BE2C (cell line): ENCODE results near the gene NEUROD1.

Experiments
- DNase-seq: peaks from one replicate; pipeline ENCODE4 v3.0.0-alpha.2; 2020
- H3K27me3 ChIP-seq: fragments of 250-450 bp; sonication (Bioruptor Pico); 2 replicates; pipeline ENCODE4 v1.5.1; 2020; ENCODE audit warnings: mild to moderate bottlenecking
- H3K36me3 ChIP-seq: fragments of 250-450 bp; sonication (Bioruptor Pico); 2 replicates; pipeline ENCODE4 v1.5.1; 2020; ENCODE audit warnings: mild to moderate bottlenecking
- H3K4me1 ChIP-seq: fragments of 250-450 bp; sonication (Bioruptor Pico); 2 replicates; pipeline ENCODE4 v1.5.1; 2020
- H3K4me3 ChIP-seq: 2 replicates; pipeline ENCODE4 v1.5.1; 2011; ENCODE audit warnings: low read depth, low read length
- H3K9me3 ChIP-seq: fragments of 250-450 bp; sonication (Bioruptor Pico); 2 replicates; pipeline ENCODE4 v1.5.1; 2020
- CTCF ChIP-seq: IDR thresholded peaks from 2 replicates; pipeline ENCODE4 v1.5.1; 2012; ENCODE audit warnings: mild to moderate bottlenecking, low read depth, low read length

The NEUROD1 gene

GRCh38 chr2:181674461-181674860 is 5.9 kb downstream of the NEUROD1 start:
- no peak for TF ChIP-seq CTCF
- H3K27me3 ChIP-seq: peaks cover 21% of the 10 kb centered on the region
- DNase-seq: no peak
- no peaks in the 10 kb centered on the region for H3K4me1 ChIP-seq
- no peaks in the 10 kb centered on the region for H3K36me3 ChIP-seq
- H3K4me3 ChIP-seq: no peak overlapping the region
- no peaks in the 10 kb centered on the region for H3K9me3 ChIP-seq

- no peaks in the 10 kb centered on the region for H3K9me3 ChIP-seq
- H3K27me3 ChIP-seq: peaks cover 8% of the 10 kb centered on the region
- TF ChIP-seq CTCF: no peak
- no peaks in the 10 kb centered on the region for H3K36me3 ChIP-seq
- no peak for DNase-seq
- H3K4me3 ChIP-seq: no peak overlapping the region
- H3K4me1 ChIP-seq: no peaks in the 10 kb centered on the region
Observed at GRCh38 chr2:181673173-181673572, 7.1 kb downstream of the NEUROD1 start.

GRCh38 chr2:181672255-181673008 is 7.9 kb downstream of the NEUROD1 start:
- no peaks in the 10 kb centered on the region for H3K4me1 ChIP-seq
- no peak for DNase-seq
- no peak overlapping the region for H3K4me3 ChIP-seq
- no peaks in the 10 kb centered on the region for H3K36me3 ChIP-seq
- TF ChIP-seq CTCF: no peak
- no peaks in the 10 kb centered on the region for H3K9me3 ChIP-seq
- H3K27me3 ChIP-seq: peaks cover under 1% of the 10 kb centered on the region

DNA sequence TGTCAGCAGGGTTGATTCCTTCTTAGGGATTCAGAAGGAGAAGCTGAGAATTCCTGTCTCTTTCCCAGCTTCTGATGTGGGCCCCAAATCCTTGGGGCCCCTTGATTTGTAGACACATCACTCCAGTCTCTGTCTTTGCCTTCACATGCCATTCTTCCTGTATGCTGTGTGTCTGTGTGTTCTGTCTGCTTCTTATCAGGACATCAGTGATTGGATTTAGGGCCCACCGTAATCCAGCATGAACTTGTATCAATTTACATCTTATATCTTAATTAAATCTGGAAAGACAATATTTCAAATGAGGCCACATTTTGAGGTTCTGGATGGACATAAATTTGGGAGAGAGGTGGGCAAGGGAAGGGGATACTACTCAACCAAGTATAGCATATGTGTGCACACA is 9.7 kb downstream of the NEUROD1 start:
- Histone ChIP-seq H3K27me3 (no peaks in the 10 kb centered on the region), H3K9me3 (no peaks in the 10 kb centered on the region), H3K36me3 (no peaks in the 10 kb centered on the region), H3K4me1 (no peaks in the 10 kb centered on the region), H3K4me3 (no peak overlapping the region)
- DNase-seq: no peak
- no peak for TF ChIP-seq CTCF

GRCh38 chr2:181667234-181667633 is 13.1 kb downstream of the NEUROD1 start:
- H3K4me3 ChIP-seq: no peak overlapping the region
- H3K27me3 ChIP-seq: no peaks in the 10 kb centered on the region
- H3K9me3 ChIP-seq: no peaks in the 10 kb centered on the region
- no peaks in the 10 kb centered on the region for H3K36me3 ChIP-seq
- no peak for TF ChIP-seq CTCF
- H3K4me1 ChIP-seq: no peaks in the 10 kb centered on the region
- no peak for DNase-seq

DNA sequence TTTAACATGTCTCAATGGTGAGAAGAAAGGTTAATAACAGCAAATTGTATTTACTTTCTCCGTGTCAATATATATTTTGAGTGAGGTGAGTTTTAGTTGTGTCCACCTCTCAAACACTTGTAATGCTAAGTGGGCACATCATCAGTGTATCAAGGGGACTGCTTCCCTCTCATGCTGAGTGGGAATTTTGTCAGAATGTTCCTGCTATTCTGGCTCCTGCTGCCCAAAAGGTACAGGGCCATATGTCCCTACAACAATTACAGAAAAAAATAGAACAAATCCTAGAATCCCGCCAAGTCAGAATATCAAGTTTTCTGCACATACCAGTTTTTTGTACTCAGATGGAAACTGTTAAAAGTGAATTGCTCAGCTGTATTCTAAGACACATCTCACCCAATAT is 18.0 kb downstream of the NEUROD1 start:
- H3K4me3 ChIP-seq: no peak overlapping the region
- DNase-seq: no peak
- TF ChIP-seq CTCF: no peak
- no peaks in the 10 kb centered on the region for H3K4me1 ChIP-seq
- no peaks in the 10 kb centered on the region for H3K36me3 ChIP-seq
- H3K27me3 ChIP-seq: no peaks in the 10 kb centered on the region
- H3K9me3 ChIP-seq: no peaks in the 10 kb centered on the region
